Memory B cell (primary cell): ENCODE data around the gene TMEM184B.

Source experiments
- ATAC-seq: fragments of 150-1000 bp; cut with Tn5 transposase; 2 replicates; pipeline ENCODE4 v1.10.0; 2021; ENCODE audit warnings: low read depth, mild to moderate bottlenecking, moderate library complexity
- DNase-seq, 2 donors: peaks; one replicate each; pipeline ENCODE4 v3.0.0; 2022; ENCODE audit warnings: low spot score in 2 of 2
- H3K27ac Mint-ChIP-seq: one replicate; pipeline ENCODE4 v1.8.0; 2022; ENCODE audit warnings: mild to moderate bottlenecking, moderate library complexity, mixed read lengths
- H3K27me3 Mint-ChIP-seq: one replicate; pipeline ENCODE4 v1.8.0; 2022; ENCODE audit warnings: mixed read lengths
- H3K36me3 Mint-ChIP-seq: one replicate; pipeline ENCODE4 v1.8.0; 2022; ENCODE audit warnings: mild to moderate bottlenecking, mixed read lengths
- H3K4me1 Mint-ChIP-seq: one replicate; pipeline ENCODE4 v1.8.0; 2022; ENCODE audit warnings: mixed read lengths
- H3K4me3 Mint-ChIP-seq: one replicate; pipeline ENCODE4 v1.8.0; 2022; ENCODE audit warnings: mild to moderate bottlenecking, moderate library complexity, mixed read lengths
- H3K9me3 Mint-ChIP-seq: one replicate; pipeline ENCODE4 v1.8.0; 2022; ENCODE audit warnings: mixed read lengths

TMEM184B gene

GRCh38 chr22:38298312-38299005 lies 25.6 kb upstream of the TMEM184B start:
- H3K4me3 Mint-ChIP-seq = no peak overlapping the region
- H3K27me3 Mint-ChIP-seq = no peaks in the 10 kb centered on the region
- ATAC-seq (peak; percentile 74), DNase-seq (peak in 1 of 2 donors; percentile 39)
- no peaks in the 10 kb centered on the region for H3K4me1 Mint-ChIP-seq
- H3K9me3 Mint-ChIP-seq = no peaks in the 10 kb centered on the region
- peaks cover 22% of the 10 kb centered on the region for H3K36me3 Mint-ChIP-seq
- H3K27ac Mint-ChIP-seq = no peak overlapping the region

GRCh38 chr22:38296372-38296771 lies 23.6 kb upstream of the TMEM184B start:
- H3K4me3 Mint-ChIP-seq = no peak overlapping the region
- H3K36me3 Mint-ChIP-seq = peaks cover 22% of the 10 kb centered on the region
- no peaks in the 10 kb centered on the region for H3K4me1 Mint-ChIP-seq
- DNase-seq = no peak
- no peak overlapping the region for H3K27ac Mint-ChIP-seq
- H3K27me3 Mint-ChIP-seq = no peaks in the 10 kb centered on the region
- H3K9me3 Mint-ChIP-seq = no peaks in the 10 kb centered on the region
- no peak for ATAC-seq

GRCh38 chr22:38295863-38296262 lies 23.1 kb upstream of the TMEM184B start:
- H3K4me1 Mint-ChIP-seq = no peaks in the 10 kb centered on the region
- ATAC-seq = no peak
- H3K4me3 Mint-ChIP-seq = no peak overlapping the region
- no peak overlapping the region for H3K27ac Mint-ChIP-seq
- DNase-seq = no peak
- no peaks in the 10 kb centered on the region for H3K9me3 Mint-ChIP-seq
- peaks cover 21% of the 10 kb centered on the region for H3K36me3 Mint-ChIP-seq
- H3K27me3 Mint-ChIP-seq = no peaks in the 10 kb centered on the region

GRCh38 chr22:38295339-38295738 lies 22.5 kb upstream of the TMEM184B start:
- Mint-ChIP-seq H3K4me3 (no peak overlapping the region), H3K27ac (no peak overlapping the region), H3K36me3 (peaks cover 19% of the 10 kb centered on the region), H3K4me1 (no peaks in the 10 kb centered on the region), H3K27me3 (no peaks in the 10 kb centered on the region), H3K9me3 (no peaks in the 10 kb centered on the region)
- no peak for DNase-seq
- no peak for ATAC-seq

- DNase-seq (no peak), ATAC-seq (no peak)
- H3K9me3 Mint-ChIP-seq = no peaks in the 10 kb centered on the region
- H3K4me3 Mint-ChIP-seq = no peak overlapping the region
- H3K27me3 Mint-ChIP-seq = no peaks in the 10 kb centered on the region
- no peak overlapping the region for H3K27ac Mint-ChIP-seq
- no peaks in the 10 kb centered on the region for H3K4me1 Mint-ChIP-seq
- peaks cover 11% of the 10 kb centered on the region for H3K36me3 Mint-ChIP-seq
These were observed 21.4 kb upstream of the TMEM184B start for GRCh38 chr22:38294193-38294592.

- Mint-ChIP-seq H3K9me3 (no peaks in the 10 kb centered on the region), H3K27me3 (no peaks in the 10 kb centered on the region), H3K4me3 (no peak overlapping the region), H3K36me3 (peaks cover 6% of the 10 kb centered on the region), H3K27ac (no peak overlapping the region), H3K4me1 (no peaks in the 10 kb centered on the region)
- DNase-seq (no peak), ATAC-seq (no peak)
These were observed 19.9 kb upstream of the TMEM184B start for GRCh38 chr22:38292694-38293093.

GRCh38 chr22:38291201-38291777 lies 18.5 kb upstream of the TMEM184B start:
- no peak for DNase-seq
- H3K9me3 Mint-ChIP-seq = no peaks in the 10 kb centered on the region

GRCh38 chr22:38290347-38290746 lies 17.5 kb upstream of the TMEM184B start:
- no peaks in the 10 kb centered on the region for H3K4me1 Mint-ChIP-seq
- no peaks in the 10 kb centered on the region for H3K9me3 Mint-ChIP-seq
- ATAC-seq = no peak
- H3K36me3 Mint-ChIP-seq = peaks cover 6% of the 10 kb centered on the region
- H3K27ac Mint-ChIP-seq = no peak overlapping the region
- DNase-seq = no peak
- no peak overlapping the region for H3K4me3 Mint-ChIP-seq
- H3K27me3 Mint-ChIP-seq = no peaks in the 10 kb centered on the region

More at GRCh38 chr22:38291201-38291777, 18.5 kb upstream of the TMEM184B start:
- peak overlapping the region; percentile 14 for H3K27ac Mint-ChIP-seq
- H3K27me3 Mint-ChIP-seq = no peaks in the 10 kb centered on the region
- H3K4me3 Mint-ChIP-seq = no peak overlapping the region
- H3K4me1 Mint-ChIP-seq = no peaks in the 10 kb centered on the region
- no peak for ATAC-seq
- peaks cover 6% of the 10 kb centered on the region for H3K36me3 Mint-ChIP-seq

GRCh38 chr22:38289583-38290082 lies 16.8 kb upstream of the TMEM184B start:
- Mint-ChIP-seq H3K4me3 (no peak overlapping the region), H3K36me3 (peaks cover 6% of the 10 kb centered on the region), H3K27ac (no peak overlapping the region), H3K27me3 (no peaks in the 10 kb centered on the region), H3K9me3 (no peaks in the 10 kb centered on the region), H3K4me1 (no peaks in the 10 kb centered on the region)
- DNase-seq = no peak
- ATAC-seq = no peak

- H3K27ac Mint-ChIP-seq = no peak overlapping the region
- ATAC-seq = no peak
These were observed 14.3 kb upstream of the TMEM184B start for GRCh38 chr22:38286915-38287669.

GRCh38 chr22:38285018-38285417 lies 12.2 kb upstream of the TMEM184B start:
- Mint-ChIP-seq H3K4me3 (no peak overlapping the region), H3K36me3 (no peaks in the 10 kb centered on the region), H3K4me1 (no peaks in the 10 kb centered on the region), H3K27me3 (no peaks in the 10 kb centered on the region), H3K9me3 (no peaks in the 10 kb centered on the region), H3K27ac (no peak overlapping the region)
- ATAC-seq = no peak
- no peak for DNase-seq

More at GRCh38 chr22:38286915-38287669, 14.3 kb upstream of the TMEM184B start:
- Mint-ChIP-seq H3K4me1 (no peaks in the 10 kb centered on the region), H3K36me3 (peaks cover 2% of the 10 kb centered on the region), H3K9me3 (no peaks in the 10 kb centered on the region), H3K27me3 (no peaks in the 10 kb centered on the region), H3K4me3 (no peak overlapping the region)
- no peak for DNase-seq

GRCh38 chr22:38284042-38284402 lies 11.2 kb upstream of the TMEM184B start:
- H3K27me3 Mint-ChIP-seq = no peaks in the 10 kb centered on the region
- H3K36me3 Mint-ChIP-seq = no peaks in the 10 kb centered on the region
- no peaks in the 10 kb centered on the region for H3K4me1 Mint-ChIP-seq
- ATAC-seq (no peak), DNase-seq (no peak)
- no peak overlapping the region for H3K4me3 Mint-ChIP-seq
- no peaks in the 10 kb centered on the region for H3K9me3 Mint-ChIP-seq
- no peak overlapping the region for H3K27ac Mint-ChIP-seq

GRCh38 chr22:38282397-38282796 lies 9.6 kb upstream of the TMEM184B start:
- Mint-ChIP-seq H3K27me3 (no peaks in the 10 kb centered on the region), H3K4me1 (no peaks in the 10 kb centered on the region), H3K9me3 (no peaks in the 10 kb centered on the region), H3K36me3 (no peaks in the 10 kb centered on the region), H3K4me3 (no peak overlapping the region), H3K27ac (no peak overlapping the region)
- DNase-seq = no peak
- no peak for ATAC-seq

GRCh38 chr22:38276166-38276565 lies 3.4 kb upstream of the TMEM184B start:
- H3K27me3 Mint-ChIP-seq = no peaks in the 10 kb centered on the region
- peaks cover 18% of the 10 kb centered on the region for H3K4me1 Mint-ChIP-seq
- DNase-seq = no peak
- no peaks in the 10 kb centered on the region for H3K36me3 Mint-ChIP-seq
- H3K9me3 Mint-ChIP-seq = no peaks in the 10 kb centered on the region
- no peak overlapping the region for H3K4me3 Mint-ChIP-seq
- H3K27ac Mint-ChIP-seq = no peak overlapping the region
- no peak for ATAC-seq
